Right lobe of liver (tissue), 6 donors: ENCODE results near the gene TSPAN9. TPM values are rescaled to one million over a fixed set of nuclear protein-coding genes. Genes with fewer than 3 reads are reported as not detected.

ENCODE experiments used
- ATAC-seq, 4 donors: fragments of 200-7000 bp; cut with Tn5 transposase; one replicate each; pipeline ENCODE4 v1.9.1; 2020; ENCODE audit warnings: mild to moderate bottlenecking in 4 of 4, moderate library complexity in 4 of 4
- DNase-seq, 3 donors: peaks; one replicate each; pipeline ENCODE4 v3.0.0-alpha.2; 2020
- H3K27ac ChIP-seq, 3 donors: fragments of 200-600 bp; one replicate each; pipeline ENCODE4 v1.8.0; 2022
- H3K27me3 ChIP-seq, 2 donors: fragments of 200-600 bp; one replicate each; pipeline ENCODE4 v1.8.0; 2022
- H3K36me3 ChIP-seq, 4 donors: fragments of 200-600 bp; sonication (generic) in 1 of 4; one replicate each; pipeline versions ENCODE4 v1.5.1 to v1.8.0; 2017 to 2022; ENCODE audit warnings: control low read depth in 1 of 4
- H3K4me1 ChIP-seq, 4 donors: fragments of 200-600 bp; sonication (generic) in 1 of 4; one replicate each; pipeline versions ENCODE4 v1.5.1 to v1.8.0; 2017 to 2022; ENCODE audit warnings: control low read depth in 1 of 4
- H3K4me3 ChIP-seq, 3 donors: fragments of 200-600 bp; one replicate each; pipeline ENCODE4 v1.8.0; 2022
- H3K9me3 ChIP-seq, 4 donors: fragments of 200-600 bp; sonication (generic) in 1 of 4; one replicate each; pipeline versions ENCODE4 v1.5.1 to v1.8.0; 2017 to 2022; ENCODE audit warnings: control low read depth in 1 of 4
- POLR2A ChIP-seq: fragments of 450-650 bp; IDR thresholded peaks from one replicate; pipeline ENCODE4 v1.6.1; 2017; ENCODE audit warnings: antibody characterized with exemption, mild to moderate bottlenecking
- WGBS: methylation state at CpG from one replicate; pipeline ENCODE4 v1.1.6; 2018; ENCODE audit warnings: low coverage, low lambda C conversion rate; ENCODE audit not compliant: insufficient coverage; ENCODE audit errors: missing lambda C conversion rate; 5-methylcytosine and 5-hydroxymethylcytosine counted together
- intact Hi-C, 2 donors: fragments of 100-400 bp; cut with DNase I; formaldehyde crosslinking; loops; one replicate each; pipeline versions ENCODE4 v1.11.2 to v1.14.1; 2022
- total RNA-seq, 6 experiments: library from RNA; depleted of rRNA in 2 of 6; stranded (reverse); fragments of >200 nt in 2 of 6; fragmentation: NEBNext Ultra II Directional in 3 of 6; extraction: Animal tissue kit (Norgen Biotek cat#: 25700) in 3 of 6; gene quantifications; one replicate each; pipeline versions ENCODE4 v1.1.0 to v1.2.4, GENCODE V29; 2016 to 2023
- TF ChIP-seq, protein P1 (sequence below), 4 donors: fragments of 200-600 bp in 3 of 4; fragments of 450-650 bp in 1 of 4; IDR thresholded peaks; one replicate each; pipeline versions ENCODE4 v1.5.1 to v1.8.0; 2016 to 2022; ENCODE audit warnings: antibody characterized with exemption in 4 of 4, mild to moderate bottlenecking in 2 of 4
- donor health status: DM: no; HTN: yes; CAD: no.
- donor health status: DM: no; HTN: no; CAD: no.
- donor health status: DM: no; HTN: no; CAD: no.
- donor health status: DM: no; HTN: yes; CAD: no.
- donor health status: DM: no; HTN: yes; CAD: no.

Gene TSPAN9
- total RNA-seq, 6 experiments from 2014 or later, result 23.7 to 53.2 (median 39.8) TPM

- 85% methylated on average over 2 of the region's 8 CpGs for WGBS
- no peaks in the 10 kb centered on the region for H3K9me3 ChIP-seq
- no peak for TF ChIP-seq POLR2A
- TF ChIP-seq, protein P1, sequence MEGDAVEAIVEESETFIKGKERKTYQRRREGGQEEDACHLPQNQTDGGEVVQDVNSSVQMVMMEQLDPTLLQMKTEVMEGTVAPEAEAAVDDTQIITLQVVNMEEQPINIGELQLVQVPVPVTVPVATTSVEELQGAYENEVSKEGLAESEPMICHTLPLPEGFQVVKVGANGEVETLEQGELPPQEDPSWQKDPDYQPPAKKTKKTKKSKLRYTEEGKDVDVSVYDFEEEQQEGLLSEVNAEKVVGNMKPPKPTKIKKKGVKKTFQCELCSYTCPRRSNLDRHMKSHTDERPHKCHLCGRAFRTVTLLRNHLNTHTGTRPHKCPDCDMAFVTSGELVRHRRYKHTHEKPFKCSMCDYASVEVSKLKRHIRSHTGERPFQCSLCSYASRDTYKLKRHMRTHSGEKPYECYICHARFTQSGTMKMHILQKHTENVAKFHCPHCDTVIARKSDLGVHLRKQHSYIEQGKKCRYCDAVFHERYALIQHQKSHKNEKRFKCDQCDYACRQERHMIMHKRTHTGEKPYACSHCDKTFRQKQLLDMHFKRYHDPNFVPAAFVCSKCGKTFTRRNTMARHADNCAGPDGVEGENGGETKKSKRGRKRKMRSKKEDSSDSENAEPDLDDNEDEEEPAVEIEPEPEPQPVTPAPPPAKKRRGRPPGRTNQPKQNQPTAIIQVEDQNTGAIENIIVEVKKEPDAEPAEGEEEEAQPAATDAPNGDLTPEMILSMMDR (IDR thresholded peaks at IDR 0.05), result no peak
- H3K36me3 ChIP-seq, result peaks cover 0 to 10% (median 2%) of the 10 kb centered on the region in 4 donors
- ATAC-seq (no peak), DNase-seq (no peak)
- intact Hi-C loops, result no loop called here
- H3K27me3 ChIP-seq, result no peaks in the 10 kb centered on the region
- peaks cover 0 to 11% (median 0%) of the 10 kb centered on the region in 4 donors for H3K4me1 ChIP-seq
- no peak overlapping the region for H3K4me3 ChIP-seq
- no peak overlapping the region for H3K27ac ChIP-seq
These were observed 142.1 kb downstream of the TSPAN9 start for GRCh38 chr12:3219233-3219632.

DNA sequence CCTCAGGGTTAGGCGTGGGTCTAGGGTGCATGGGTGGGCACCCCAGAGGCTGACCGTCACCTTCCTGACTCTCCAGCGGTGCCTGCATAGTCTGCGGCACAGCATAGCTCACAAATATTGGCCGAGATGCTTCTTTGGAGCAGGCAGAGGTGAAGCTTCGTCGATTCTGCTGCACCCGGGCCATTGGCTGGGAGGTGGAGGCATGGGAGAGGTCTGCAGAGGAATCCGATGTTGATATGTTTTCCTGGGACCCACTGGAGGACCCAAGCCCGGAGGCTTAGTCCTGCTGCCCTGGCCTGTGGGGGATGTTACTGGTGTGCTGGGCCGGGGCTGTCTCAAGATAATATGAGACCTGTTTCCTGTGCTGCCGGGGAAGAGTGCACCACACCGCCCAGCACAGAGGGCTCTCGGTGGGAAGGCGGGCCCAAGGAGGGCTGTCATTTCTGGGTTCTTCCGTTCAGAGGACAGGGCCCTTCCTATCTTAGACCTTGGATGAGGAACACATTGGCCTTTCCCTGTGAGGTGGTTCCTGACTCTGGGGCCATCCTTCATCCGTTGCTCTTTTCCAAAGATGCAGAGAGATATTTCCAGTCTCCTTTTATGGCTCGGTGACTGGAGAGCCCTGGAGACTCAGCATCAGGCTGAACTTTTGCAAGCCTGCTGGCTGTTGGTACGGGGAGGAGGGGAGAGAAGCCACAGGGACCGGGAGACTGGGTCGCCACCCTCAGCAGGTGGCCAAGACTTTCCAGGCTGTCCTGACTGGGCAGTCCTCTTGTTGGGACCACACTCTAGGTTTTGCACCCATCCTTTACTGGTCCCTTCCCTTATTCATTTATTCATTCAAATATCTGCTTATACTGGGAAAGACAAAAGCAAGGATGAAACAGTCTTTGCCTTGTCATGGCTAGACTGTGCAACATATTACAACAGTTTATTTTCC lies 143.5 kb downstream of the TSPAN9 start:
- TF ChIP-seq, protein P1 (IDR thresholded peaks at IDR 0.05), result no peak
- no peak for TF ChIP-seq POLR2A
- WGBS, result 90% methylated on average over 4 of the region's 21 CpGs
- ATAC-seq (peak; percentile 50 to 73 (median 62)), DNase-seq (no peak)
- H3K27me3 ChIP-seq, result no peaks in the 10 kb centered on the region
- H3K4me3 ChIP-seq, result no peak overlapping the region
- peaks cover 0 to 11% (median 0%) of the 10 kb centered on the region in 4 donors for H3K4me1 ChIP-seq
- no peaks in the 10 kb centered on the region for H3K36me3 ChIP-seq
- H3K27ac ChIP-seq, result no peak overlapping the region
- intact Hi-C loops, result no loop called here
- H3K9me3 ChIP-seq, result no peaks in the 10 kb centered on the region

DNA sequence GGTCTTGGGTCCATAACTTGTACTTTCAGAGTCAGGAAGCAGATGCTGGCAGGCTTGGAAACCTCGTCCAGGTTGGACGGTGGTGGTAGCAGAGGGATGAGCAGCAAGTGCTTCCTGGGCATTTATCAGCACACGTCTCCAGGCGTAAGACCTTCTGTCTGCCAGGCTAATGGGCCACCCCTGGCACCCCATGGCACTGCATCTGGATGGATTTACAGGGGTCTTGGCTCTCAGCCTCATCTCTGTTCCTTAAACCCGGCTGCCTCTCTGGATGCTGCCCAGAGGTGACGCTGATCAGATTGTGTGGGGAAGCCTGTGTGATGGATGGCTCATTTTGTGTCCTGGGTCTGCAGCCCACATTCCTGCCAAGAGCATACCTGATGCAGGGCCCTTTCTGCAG lies 145.1 kb downstream of the TSPAN9 start:
- 100% methylated on average over 2 of the region's 6 CpGs for WGBS
- DNase-seq (no peak), ATAC-seq (no peak)
- TF ChIP-seq, protein P1 (IDR thresholded peaks at IDR 0.05), result no peak
- TF ChIP-seq POLR2A, result no peak
- intact Hi-C loops, result no loop called here
- Histone ChIP-seq H3K9me3 (no peaks in the 10 kb centered on the region), H3K4me3 (no peak overlapping the region), H3K4me1 (peaks cover 0 to 16% (median 0%) of the 10 kb centered on the region in 4 donors), H3K36me3 (no peaks in the 10 kb centered on the region), H3K27me3 (no peaks in the 10 kb centered on the region), H3K27ac (no peak overlapping the region)

- no peak for ATAC-seq
- no peak for DNase-seq
- intact Hi-C loops, result no loop called here
- Histone ChIP-seq H3K4me3 (no peak overlapping the region), H3K9me3 (no peaks in the 10 kb centered on the region), H3K4me1 (peaks cover 0 to 21% (median 2%) of the 10 kb centered on the region in 4 donors), H3K27me3 (no peaks in the 10 kb centered on the region), H3K27ac (no peak overlapping the region), H3K36me3 (no peaks in the 10 kb centered on the region)
- 84% methylated on average over 11 of the region's 15 CpGs for WGBS
- TF ChIP-seq, protein P1 (IDR thresholded peaks at IDR 0.05), result no peak
- TF ChIP-seq POLR2A, result no peak
These were observed 145.8 kb downstream of the TSPAN9 start for GRCh38 chr12:3222979-3223378.
